GM23248 (cell line): ENCODE data around the gene PCDHA7. TPM values are rescaled to one million over a fixed set of nuclear protein-coding genes. Genes with fewer than 3 reads are reported as not detected.
"Not testable (repeated sequence)": the region's sequence is repeated elsewhere in the genome, so short reads cannot be mapped to it uniquely, and the experiment has no call there.

Source experiments
- DNase-seq: peaks from one replicate; pipeline ENCODE4 v3.0.0-alpha.2; 2015
- H2AFZ ChIP-seq: fragments of 200-600 bp; sonication (generic); 2 replicates; pipeline ENCODE4 v1.6.1; 2016; ENCODE audit warnings: antibody characterized with exemption
- H3F3A ChIP-seq: fragments of 200-600 bp; sonication (generic); 2 replicates; pipeline ENCODE4 v1.6.1; 2016; ENCODE audit warnings: mild to moderate bottlenecking, antibody characterized with exemption, mixed run types; ENCODE audit not compliant: insufficient read depth
- H3K27ac ChIP-seq: fragments of 200-600 bp; sonication (generic); 2 replicates; pipeline ENCODE4 v1.5.1; 2016; ENCODE audit warnings: mild to moderate bottlenecking
- H3K27me3 ChIP-seq: fragments of 200-600 bp; sonication (generic); replicated peaks from 2 replicates; pipeline ENCODE4 v1.6.1; 2016; ENCODE audit warnings: mild to moderate bottlenecking; ENCODE audit not compliant: insufficient read depth
- H3K36me3 ChIP-seq: fragments of 200-600 bp; sonication (generic); 2 replicates; pipeline ENCODE4 v1.6.1; 2016; ENCODE audit warnings: low read depth, mild to moderate bottlenecking
- H3K4me1 ChIP-seq: fragments of 200-600 bp; sonication (generic); 2 replicates; pipeline ENCODE4 v1.6.1; 2016; ENCODE audit warnings: mild to moderate bottlenecking; ENCODE audit not compliant: insufficient read depth
- H3K4me2 ChIP-seq: fragments of 200-600 bp; sonication (generic); one replicate; pipeline ENCODE4 v1.6.1; 2016; ENCODE audit warnings: mild to moderate bottlenecking; ENCODE audit not compliant: unreplicated experiment
- H3K4me3 ChIP-seq: fragments of 200-600 bp; sonication (generic); 2 replicates; pipeline ENCODE4 v1.5.1; 2016; ENCODE audit warnings: mild to moderate bottlenecking
- H3K79me2 ChIP-seq: fragments of 200-600 bp; sonication (generic); 2 replicates; pipeline ENCODE4 v1.6.1; 2016; ENCODE audit warnings: mild to moderate bottlenecking; ENCODE audit not compliant: insufficient read depth
- H3K9ac ChIP-seq: fragments of 200-600 bp; sonication (generic); 2 replicates; pipeline ENCODE4 v1.6.1; 2016; ENCODE audit warnings: mild to moderate bottlenecking
- H3K9me2 ChIP-seq: fragments of 200-600 bp; sonication (generic); 2 replicates; pipeline ENCODE4 v1.6.1; 2016; ENCODE audit warnings: mixed run types, mild to moderate bottlenecking, moderate library complexity; ENCODE audit not compliant: insufficient read depth
- H3K9me3 ChIP-seq: fragments of 200-600 bp; sonication (generic); one replicate; pipeline ENCODE4 v1.6.1; 2017; ENCODE audit warnings: low read depth
- H4K20me1 ChIP-seq: fragments of 200-600 bp; sonication (generic); 2 replicates; pipeline ENCODE4 v1.6.0; 2016; ENCODE audit not compliant: insufficient read depth
- EZH2 ChIP-seq: fragments of 200-600 bp; sonication (generic); IDR thresholded peaks from 2 replicates; pipeline ENCODE4 v1.6.1; 2018; ENCODE audit warnings: antibody characterized with exemption, mild to moderate bottlenecking; ENCODE audit not compliant: insufficient read depth, poor library complexity, severe bottlenecking
- EZH2phosphoT487 ChIP-seq: fragments of 200-600 bp; sonication (generic); IDR thresholded peaks from 2 replicates; pipeline ENCODE4 v1.6.1; 2018; ENCODE audit warnings: antibody characterized with exemption, moderate library complexity, mild to moderate bottlenecking, low read depth; ENCODE audit not compliant: insufficient read depth
- WGBS, 2 experiments: methylation state at CpG; one replicate each; pipeline ENCODE4 v1.1.6; 2015 to 2017; ENCODE audit warnings: low lambda C conversion rate in 2 of 2, low coverage in 1 of 2; ENCODE audit errors: missing lambda C conversion rate in 2 of 2; 5-methylcytosine and 5-hydroxymethylcytosine counted together
- in situ Hi-C: fragments of 300-500 bp; cut with MboI; formaldehyde crosslinking; loops from 2 replicates; pipeline ENCODE4 v1.15.0; 2020
- polyA plus RNA-seq: library from polyadenylated mRNA; unstranded; fragments of >200 nt; fragmentation: Nextera tagmentation; extraction: Ambion mirVana; gene quantifications from 2 replicates; pipeline ENCODE4 v1.2.1, GENCODE V29; 2016
- total RNA-seq: library from RNA; depleted of rRNA; stranded (reverse); fragments of >200 nt; shearing (Covaris generic); gene quantifications from 2 replicates; pipeline ENCODE4 v1.2.3, GENCODE V29; 2014

The PCDHA7 gene
- total and polyA plus RNA-seq, 2 experiments from 2014 or later = not detected

GRCh38 chr5:140875085-140876065 is 41.3 kb downstream of the PCDHA7 start, which contains the start of gene PCDHA12:
TSS of gene PCDHA12 (plus strand) at chr5:140875308. CDS start at chr5:140875473, 165 bp downstream.
- Histone ChIP-seq H3K36me3 (no peaks in the 10 kb centered on the region), H3K4me2 (no peak within 1 kb of the TSS), H4K20me1 (no peaks in the 10 kb centered on the region), H3F3A (no peaks in the 10 kb centered on the region), H3K9me2 (no peaks in the 10 kb centered on the region), H3K4me3 (no peak within 1 kb of the TSS), H3K9me3 (no peaks in the 10 kb centered on the region), H3K27me3 (no peaks in the 10 kb centered on the region), H2AFZ (no peak within 1 kb of the TSS), H3K27ac (no peak within 1 kb of the TSS), H3K9ac (no peak within 1 kb of the TSS), H3K4me1 (no peaks in the 10 kb centered on the region), H3K79me2 (no peaks in the 10 kb centered on the region)
- 18 to 19% methylated on average over 47 of the region's 47 CpGs for WGBS, 2 experiments
- no peak for DNase-seq
- TF ChIP-seq EZH2phosphoT487 (no peak), EZH2 (no peak)
- in situ Hi-C loops = no loop called here

GRCh38 chr5:140876541-140877261 is 42.6 kb downstream of the PCDHA7 start:
- H3K9me2 ChIP-seq, in situ Hi-C loops, H3K36me3 ChIP-seq, H4K20me1 ChIP-seq, H3K79me2 ChIP-seq, H3K9me3 ChIP-seq, H3K9ac ChIP-seq, H3K27ac ChIP-seq, H3F3A ChIP-seq, H3K4me2 ChIP-seq, H2AFZ ChIP-seq, H3K4me3 ChIP-seq, H3K27me3 ChIP-seq, H3K4me1 ChIP-seq, DNase-seq: not testable (repeated sequence)
- WGBS, 2 experiments = 43 to 46% methylated on average over 71 to 80 of the region's 80 CpGs

GRCh38 chr5:140877262-140877581 is 43.2 kb downstream of the PCDHA7 start:
- Histone ChIP-seq H3K4me3 (no peak overlapping the region), H3K79me2 (no peaks in the 10 kb centered on the region), H3K9me2 (no peaks in the 10 kb centered on the region), H3K4me2 (no peak overlapping the region), H3K9me3 (no peaks in the 10 kb centered on the region), H4K20me1 (no peaks in the 10 kb centered on the region), H3F3A (no peaks in the 10 kb centered on the region), H3K9ac (no peak overlapping the region), H3K27me3 (no peaks in the 10 kb centered on the region), H3K4me1 (no peaks in the 10 kb centered on the region), H3K36me3 (no peaks in the 10 kb centered on the region), H3K27ac (no peak overlapping the region), H2AFZ (no peak overlapping the region)
- in situ Hi-C loops = no loop called here
- 46 to 52% methylated on average over 34 to 37 of the region's 37 CpGs for WGBS, 2 experiments
- TF ChIP-seq EZH2phosphoT487 = no peak
- no peak for DNase-seq

- Histone ChIP-seq H3K27me3 (no peaks in the 10 kb centered on the region), H3K4me3 (no peak within 1 kb of the TSS), H3K79me2 (no peaks in the 10 kb centered on the region), H3K9ac (no peak within 1 kb of the TSS), H3K4me2 (no peak within 1 kb of the TSS), H3K9me3 (no peaks in the 10 kb centered on the region), H3K9me2 (no peaks in the 10 kb centered on the region), H3K36me3 (no peaks in the 10 kb centered on the region), H3K4me1 (no peaks in the 10 kb centered on the region), H3F3A (no peaks in the 10 kb centered on the region), H2AFZ (0 out of 2 replicates have a peak within 1 kb of the TSS, but pooled peaks have one; percentile 38), H3K27ac (no peak within 1 kb of the TSS), H4K20me1 (no peaks in the 10 kb centered on the region)
- peak; percentile 44 for DNase-seq
- TF ChIP-seq EZH2 (no peak), EZH2phosphoT487 (no peak)
- in situ Hi-C loops = no loop called here
- 5 to 9% methylated on average over 35 of the region's 35 CpGs for WGBS, 2 experiments
Measured at GRCh38 chr5:140881889-140882590, 48.0 kb downstream of the PCDHA7 start, which contains the start of gene PCDHA13. TSS of gene PCDHA13 (plus strand) at chr5:140882124. CDS start at chr5:140882269, 145 bp downstream.
